PC-3 (cell line): ENCODE measurements around the gene BCL11A.

Experiments
- EZH2 ChIP-seq: fragments of 300-600 bp; sonication (generic); IDR thresholded peaks from one replicate; pipeline ENCODE4 v1.6.1; 2017; ENCODE audit warnings: antibody characterized with exemption, mild to moderate bottlenecking, low read length; ENCODE audit not compliant: unreplicated experiment
- TF ChIP-seq, protein P1 (sequence below): fragments of 300-600 bp; sonication (generic); conservative IDR thresholded peaks from 2 replicates; pipeline ENCODE4 v1.5.1; 2017; ENCODE audit warnings: antibody characterized with exemption, low read depth, mild to moderate bottlenecking, low read length

DNA sequence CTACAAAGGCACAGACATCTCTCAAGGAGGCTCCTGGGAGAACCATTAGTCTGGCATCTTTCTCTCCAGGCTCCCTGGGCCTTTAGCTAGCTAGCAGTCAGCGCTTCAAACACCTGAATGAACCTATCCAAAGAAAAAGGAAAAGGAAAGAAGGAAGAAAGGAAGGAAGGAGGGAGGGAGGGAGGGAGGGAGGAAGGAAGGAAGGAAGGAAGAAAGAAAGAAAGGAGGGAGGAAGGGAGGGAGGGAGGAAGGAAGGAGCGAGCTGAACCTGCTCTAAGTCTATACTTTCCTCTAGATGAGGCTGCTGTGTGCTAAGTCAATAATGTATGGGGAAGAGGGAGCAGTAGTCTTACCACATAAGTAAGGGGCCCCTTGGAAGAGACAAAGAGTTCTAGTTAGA is 5.1 kb upstream of the BCL11A start:
- TF ChIP-seq, protein P1, sequence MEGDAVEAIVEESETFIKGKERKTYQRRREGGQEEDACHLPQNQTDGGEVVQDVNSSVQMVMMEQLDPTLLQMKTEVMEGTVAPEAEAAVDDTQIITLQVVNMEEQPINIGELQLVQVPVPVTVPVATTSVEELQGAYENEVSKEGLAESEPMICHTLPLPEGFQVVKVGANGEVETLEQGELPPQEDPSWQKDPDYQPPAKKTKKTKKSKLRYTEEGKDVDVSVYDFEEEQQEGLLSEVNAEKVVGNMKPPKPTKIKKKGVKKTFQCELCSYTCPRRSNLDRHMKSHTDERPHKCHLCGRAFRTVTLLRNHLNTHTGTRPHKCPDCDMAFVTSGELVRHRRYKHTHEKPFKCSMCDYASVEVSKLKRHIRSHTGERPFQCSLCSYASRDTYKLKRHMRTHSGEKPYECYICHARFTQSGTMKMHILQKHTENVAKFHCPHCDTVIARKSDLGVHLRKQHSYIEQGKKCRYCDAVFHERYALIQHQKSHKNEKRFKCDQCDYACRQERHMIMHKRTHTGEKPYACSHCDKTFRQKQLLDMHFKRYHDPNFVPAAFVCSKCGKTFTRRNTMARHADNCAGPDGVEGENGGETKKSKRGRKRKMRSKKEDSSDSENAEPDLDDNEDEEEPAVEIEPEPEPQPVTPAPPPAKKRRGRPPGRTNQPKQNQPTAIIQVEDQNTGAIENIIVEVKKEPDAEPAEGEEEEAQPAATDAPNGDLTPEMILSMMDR: no peak
- no peak for TF ChIP-seq EZH2
